ENCODE results near the gene GPRIN2. TPM values are rescaled to one million over a fixed set of nuclear protein-coding genes. Genes with fewer than 3 reads are reported as not detected.
"Not testable (repeated sequence)": the region's sequence is repeated elsewhere in the genome, so short reads cannot be mapped to it uniquely, and the experiment has no call there.

The GPRIN2 gene
- total and polyA plus RNA-seq, 2 of the 8 experiments (the other 6 are each of a cell fraction or from before 2014, with no cell fraction given) = 14.3 to 18.6 TPM

DNA sequence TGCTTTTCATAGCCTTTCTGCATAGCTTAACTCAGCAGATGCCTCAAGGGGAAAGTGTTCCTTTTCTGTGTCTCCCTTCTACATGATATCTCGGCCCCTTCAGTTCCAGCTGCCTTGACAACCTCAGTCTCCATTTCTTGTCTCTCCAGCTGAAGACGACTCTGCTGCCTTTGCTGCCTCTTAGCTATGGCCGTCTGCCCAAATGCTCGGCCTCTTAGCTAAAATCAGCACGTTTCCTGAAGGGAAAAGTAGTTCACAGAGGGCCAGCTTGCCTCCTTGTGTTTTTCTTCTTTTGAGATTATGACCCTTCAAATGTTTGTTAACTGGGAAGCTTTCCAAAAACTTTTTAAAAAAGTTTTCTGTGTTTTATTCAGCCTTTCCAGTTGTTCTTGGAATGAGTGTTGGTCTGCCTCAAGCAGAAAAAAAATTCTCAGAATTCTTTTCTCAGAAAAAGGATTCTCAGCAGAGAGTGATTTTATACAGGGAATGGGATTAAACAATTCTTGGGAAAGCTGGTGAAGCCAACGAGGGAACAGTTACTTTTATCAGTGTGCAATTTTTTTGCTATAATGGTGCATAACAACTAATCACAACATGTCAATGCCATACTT lies 38.1 kb upstream of the GPRIN2 start:
- H3K4me2 ChIP-seq (ENCODE audit: insufficient read depth in 1 of 2, low read depth in 2 of 2, low read length in 2 of 2); H4K91ac ChIP-seq (replicated peaks; ENCODE audit: insufficient read length, low read length); H3K27me3 ChIP-seq (replicated peaks in 1 of 4; ENCODE audit: control insufficient read depth in 3 of 4, extremely low read depth in 1 of 4, insufficient read depth in 3 of 4, low read length in 3 of 4); H3K36me3 ChIP-seq (ENCODE audit: control insufficient read depth in 2 of 4, insufficient read depth in 4 of 4, low read length in 3 of 4); H3K79me2 ChIP-seq (ENCODE audit: control insufficient read depth in 1 of 2, insufficient read depth in 2 of 2, low read length in 2 of 2); CTCF ChIA-PET (ENCODE audit: partially characterized antibody); H3K9ac ChIP-seq (replicated peaks in 1 of 4; ENCODE audit: extremely low read depth in 1 of 4, low read depth in 3 of 4, low read length in 3 of 4); POLR2A ChIA-PET (ENCODE audit: partially characterized antibody); H2BK120ac ChIP-seq (replicated peaks; ENCODE audit: low read depth, low read length); H4K20me1 ChIP-seq (replicated peaks in 1 of 2; ENCODE audit: control insufficient read depth in 1 of 2, insufficient read depth in 2 of 2, low read length in 2 of 2); H2AK5ac ChIP-seq (ENCODE audit: low read depth, low read length); H3K9me3 ChIP-seq (ENCODE audit: insufficient read depth in 2 of 2, low read depth in 1 of 2, low read length in 1 of 2); H4K5ac ChIP-seq (ENCODE audit: insufficient read length, low read depth, low read length); H2BK15ac ChIP-seq (ENCODE audit: low read length); H3K56ac ChIP-seq (replicated peaks; ENCODE audit: insufficient read length, low read depth, low read length); H3K4ac ChIP-seq (replicated peaks; ENCODE audit: insufficient read length, low read depth, low read length); H3K18ac ChIP-seq (ENCODE audit: extremely low read depth, low read length); H2BK5ac ChIP-seq (ENCODE audit: low read depth, low read length); DNase-seq (ENCODE audit: low read depth in 1 of 2, low spot score in 2 of 2); H3K79me1 ChIP-seq (ENCODE audit: low read depth, low read length); H4K8ac ChIP-seq (ENCODE audit: extremely low read depth, insufficient read depth, low read length); FAIRE-seq; H3K4me3 ChIP-seq (ENCODE audit: extremely low read depth in 1 of 4, insufficient read depth in 2 of 4, low read depth in 3 of 4, low read length in 4 of 4); H2BK12ac ChIP-seq (ENCODE audit: low read depth, low read length); H2AFZ ChIP-seq (ENCODE audit: low read length); H3K14ac ChIP-seq (ENCODE audit: insufficient read length); H3K23ac ChIP-seq (ENCODE audit: insufficient read length); H2BK20ac ChIP-seq (ENCODE audit: low read length); H3K27ac ChIP-seq (ENCODE audit: low read depth, low read length); H3K23me2 ChIP-seq (ENCODE audit: low read depth, low read length); H3K4me1 ChIP-seq (replicated peaks in 1 of 4; ENCODE audit: control insufficient read depth in 3 of 4, insufficient read depth in 4 of 4, low read length in 3 of 4): not testable (repeated sequence)
- WGBS, 2 experiments (ENCODE audit: extremely low coverage in 1 of 2, insufficient coverage in 1 of 2, insufficient read length in 1 of 2, insufficient replicate concordance in 2 of 2, low coverage in 1 of 2, low lambda C conversion rate in 2 of 2, missing lambda C conversion rate in 1 of 2) = 83% methylated on average over 4 of the region's 6 CpGs; no CpG with 5 or more reads in 1 of the 2 experiments

DNA sequence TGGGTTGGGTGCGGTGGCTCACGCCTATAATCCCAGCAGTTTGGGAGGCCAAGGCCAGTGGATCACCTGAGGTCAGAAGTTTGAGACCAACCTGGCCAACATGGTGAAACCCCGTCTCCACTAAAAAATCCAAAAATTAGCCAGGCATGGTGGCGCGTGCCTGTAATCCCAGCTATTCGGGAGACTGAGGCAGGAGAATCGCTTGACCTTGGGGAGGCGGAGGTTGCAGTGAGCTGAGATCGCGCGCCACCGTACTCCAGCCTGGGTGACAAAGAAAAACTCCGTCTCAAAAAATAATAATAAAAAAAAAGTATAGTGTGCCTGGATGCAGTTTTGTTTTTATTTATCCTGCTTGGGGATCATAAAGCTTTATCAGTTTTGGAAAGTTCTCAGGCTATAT lies 36.8 kb upstream of the GPRIN2 start:
- FAIRE-seq = not testable (repeated sequence)
- 93% methylated on average over 13 of the region's 13 CpGs; no CpG with 5 or more reads in 1 of the 2 experiments for WGBS, 2 experiments (ENCODE audit: extremely low coverage in 1 of 2, insufficient coverage in 1 of 2, insufficient read length in 1 of 2, insufficient replicate concordance in 2 of 2, low coverage in 1 of 2, low lambda C conversion rate in 2 of 2, missing lambda C conversion rate in 1 of 2)

More for the DNA sequence above, 36.8 kb upstream of the GPRIN2 start:
- DNase-seq (ENCODE audit: low read depth in 1 of 2, low spot score in 2 of 2); H3K23ac ChIP-seq (ENCODE audit: insufficient read length); H3K4me3 ChIP-seq (ENCODE audit: extremely low read depth in 1 of 4, insufficient read depth in 2 of 4, low read depth in 3 of 4, low read length in 4 of 4); H3K56ac ChIP-seq (replicated peaks; ENCODE audit: insufficient read length, low read depth, low read length); H3K4ac ChIP-seq (replicated peaks; ENCODE audit: insufficient read length, low read depth, low read length); H2BK20ac ChIP-seq (ENCODE audit: low read length); H3K4me1 ChIP-seq (replicated peaks in 1 of 4; ENCODE audit: control insufficient read depth in 3 of 4, insufficient read depth in 4 of 4, low read length in 3 of 4); H2AFZ ChIP-seq (ENCODE audit: low read length); H3K27ac ChIP-seq (ENCODE audit: low read depth, low read length); CTCF ChIA-PET (ENCODE audit: partially characterized antibody); H3K23me2 ChIP-seq (ENCODE audit: low read depth, low read length); H2AK5ac ChIP-seq (ENCODE audit: low read depth, low read length); H3K27me3 ChIP-seq (replicated peaks in 1 of 4; ENCODE audit: control insufficient read depth in 3 of 4, extremely low read depth in 1 of 4, insufficient read depth in 3 of 4, low read length in 3 of 4); H3K79me2 ChIP-seq (ENCODE audit: control insufficient read depth in 1 of 2, insufficient read depth in 2 of 2, low read length in 2 of 2); H3K9ac ChIP-seq (replicated peaks in 1 of 4; ENCODE audit: extremely low read depth in 1 of 4, low read depth in 3 of 4, low read length in 3 of 4); H3K9me3 ChIP-seq (ENCODE audit: insufficient read depth in 2 of 2, low read depth in 1 of 2, low read length in 1 of 2); H4K20me1 ChIP-seq (replicated peaks in 1 of 2; ENCODE audit: control insufficient read depth in 1 of 2, insufficient read depth in 2 of 2, low read length in 2 of 2); H3K14ac ChIP-seq (ENCODE audit: insufficient read length); H2BK120ac ChIP-seq (replicated peaks; ENCODE audit: low read depth, low read length); H2BK5ac ChIP-seq (ENCODE audit: low read depth, low read length); H3K36me3 ChIP-seq (ENCODE audit: control insufficient read depth in 2 of 4, insufficient read depth in 4 of 4, low read length in 3 of 4); H4K5ac ChIP-seq (ENCODE audit: insufficient read length, low read depth, low read length); H3K18ac ChIP-seq (ENCODE audit: extremely low read depth, low read length); H4K91ac ChIP-seq (replicated peaks; ENCODE audit: insufficient read length, low read length); H4K8ac ChIP-seq (ENCODE audit: extremely low read depth, insufficient read depth, low read length); H3K79me1 ChIP-seq (ENCODE audit: low read depth, low read length); H2BK12ac ChIP-seq (ENCODE audit: low read depth, low read length); H3K4me2 ChIP-seq (ENCODE audit: insufficient read depth in 1 of 2, low read depth in 2 of 2, low read length in 2 of 2); H2BK15ac ChIP-seq (ENCODE audit: low read length); POLR2A ChIA-PET (ENCODE audit: partially characterized antibody): not testable (repeated sequence)
